HuH-7 (cell line): ENCODE data around the gene TTC1.

ENCODE experiments used
- DNase-seq: peaks from one replicate; pipeline ENCODE4 v3.0.0; 2011; ENCODE audit warnings: low spot score

Gene TTC1

DNA sequence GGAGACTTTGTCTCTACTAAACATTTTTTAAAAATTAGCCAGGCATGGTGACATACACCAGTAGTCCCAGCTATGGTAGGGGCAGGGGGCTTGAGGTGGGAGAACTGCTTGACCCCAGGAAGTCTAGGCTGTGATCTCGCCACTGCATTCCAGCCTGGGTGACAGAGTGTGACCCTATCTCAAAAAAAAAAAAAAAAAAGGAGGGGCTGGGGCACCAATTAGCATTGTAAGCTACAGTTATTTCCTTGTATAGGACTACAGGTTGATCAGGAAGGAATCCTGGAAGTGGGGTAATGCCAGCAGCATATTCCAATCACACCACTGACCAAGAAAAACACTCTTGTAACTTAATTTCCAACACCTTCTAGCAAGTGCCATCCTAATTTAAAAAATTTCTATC lies 78.3 kb downstream of the TTC1 start:
- DNase-seq: no peak

DNA sequence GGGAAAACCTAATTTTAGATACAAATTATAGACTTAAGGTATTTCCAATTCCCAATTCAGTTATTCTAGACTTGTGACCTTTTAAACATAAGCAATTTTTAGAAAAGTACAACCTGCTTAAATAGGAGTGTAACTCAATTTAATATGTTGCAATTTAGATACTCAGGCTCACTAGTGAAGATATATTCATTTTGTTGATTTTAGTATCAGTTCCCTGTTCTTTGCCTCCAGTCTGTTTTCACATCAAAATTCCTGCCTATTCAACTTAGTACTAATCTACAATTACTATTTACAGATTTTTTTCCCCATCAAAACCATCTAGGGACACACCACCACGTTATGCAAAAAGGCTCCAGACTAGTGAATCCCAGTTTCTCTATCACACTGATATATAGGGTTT lies 79.9 kb downstream of the TTC1 start:
- no peak for DNase-seq

DNA sequence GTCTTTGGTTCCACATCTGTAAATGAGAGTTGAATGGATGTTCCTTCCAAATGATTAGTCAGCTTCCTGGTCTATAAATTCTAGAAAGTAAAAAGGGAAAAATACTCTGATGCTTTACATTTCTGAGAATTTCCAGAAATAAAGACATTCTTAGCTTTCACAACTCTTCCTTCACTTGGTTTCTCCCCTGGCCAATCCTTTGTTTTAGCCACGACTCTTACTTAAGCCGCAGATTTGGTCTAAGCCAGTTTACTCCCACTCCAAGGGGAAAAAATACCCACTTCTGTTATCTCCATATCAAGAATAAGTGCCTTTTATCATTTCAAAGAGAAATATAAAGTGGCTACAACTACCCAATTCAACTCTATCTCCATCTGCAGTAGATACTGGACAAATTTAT lies 80.6 kb downstream of the TTC1 start:
- DNase-seq: no peak

DNA sequence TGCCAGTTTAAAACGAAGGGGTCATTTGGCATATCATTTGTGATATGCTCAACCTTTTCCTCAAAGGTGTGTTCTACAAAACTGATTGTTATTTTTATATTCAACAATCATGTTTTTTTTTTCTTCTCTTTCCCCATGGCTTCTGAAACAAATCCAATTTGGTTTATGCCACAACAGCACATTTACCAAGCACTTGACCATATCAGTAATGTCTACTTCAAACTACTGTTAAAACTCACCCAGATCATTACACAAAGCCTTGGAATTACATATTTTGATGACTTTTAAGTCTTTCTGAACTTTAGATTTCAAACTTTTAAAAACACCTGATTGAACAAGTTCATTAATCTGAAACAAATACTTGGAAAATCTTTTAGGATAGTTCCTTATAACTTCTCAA lies 81.1 kb downstream of the TTC1 start:
- DNase-seq: no peak

GRCh38 chr5:160092514-160092913 lies 83.6 kb downstream of the TTC1 start:
- DNase-seq: no peak

DNA sequence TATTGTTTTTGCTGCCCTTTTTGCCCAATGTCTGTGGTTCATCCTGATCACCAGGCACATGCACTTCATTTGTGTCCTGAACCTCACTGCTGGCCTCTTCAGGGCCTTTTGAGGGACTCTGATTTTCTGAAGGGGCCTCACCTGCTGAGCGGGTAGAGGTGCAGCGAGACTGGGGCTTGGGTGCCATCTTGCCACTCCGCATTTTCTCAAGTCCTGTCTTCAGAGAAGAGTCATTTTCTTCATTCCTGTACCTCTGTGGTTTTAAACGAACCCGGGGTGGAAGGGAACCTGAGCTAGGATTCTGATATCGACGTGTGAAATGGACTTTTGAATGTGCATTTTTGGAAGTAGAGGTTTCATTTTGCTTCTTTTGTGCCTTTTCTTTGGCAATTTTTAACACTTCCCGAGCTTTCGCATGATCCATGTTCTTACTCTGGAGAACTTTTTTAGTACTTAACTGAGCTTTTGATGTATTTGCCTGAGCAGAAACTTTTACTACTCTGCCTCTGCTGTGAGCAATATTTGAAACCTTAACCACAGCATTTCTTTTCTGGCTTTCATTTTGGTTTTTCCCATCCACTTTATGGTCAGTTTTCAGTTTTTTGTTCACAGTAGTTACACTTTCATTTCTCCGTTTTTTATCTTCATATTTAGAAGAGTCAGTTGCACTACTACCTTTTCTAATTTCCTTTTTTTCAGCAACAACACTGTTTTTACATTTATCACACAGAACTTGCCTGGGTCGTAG lies 84.2 kb downstream of the TTC1 start:
- no peak for DNase-seq

- no peak for DNase-seq
These were observed 87.2 kb downstream of the TTC1 start for GRCh38 chr5:160096178-160096577.

DNA sequence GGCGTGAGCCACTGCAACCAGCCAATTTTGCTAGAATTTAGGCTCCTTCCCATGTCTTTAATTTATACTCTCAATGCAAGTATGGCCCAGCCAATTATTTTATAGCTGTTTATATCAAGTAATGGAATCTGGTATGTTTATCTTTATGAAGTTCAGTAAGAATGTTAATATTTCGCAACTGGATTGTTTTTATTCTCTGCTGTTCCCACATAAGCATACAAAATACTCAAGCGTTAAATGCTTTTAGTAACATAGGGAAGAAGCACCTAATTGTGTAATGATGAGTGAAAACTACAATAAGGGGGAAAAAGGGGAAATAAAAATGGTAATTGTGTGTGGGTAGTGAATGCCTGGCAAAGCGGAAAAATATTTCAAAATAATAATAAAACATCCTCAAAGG lies 89.1 kb downstream of the TTC1 start:
- DNase-seq: no peak

- no peak for DNase-seq
These were observed 96.9 kb downstream of the TTC1 start for GRCh38 chr5:160105686-160106360.

- no peak for DNase-seq
These were observed 99.2 kb downstream of the TTC1 start for GRCh38 chr5:160108124-160108523.
